ENCODE results near the gene AIFM3.
"Not testable (repeated sequence)": the region's sequence is repeated elsewhere in the genome, so short reads cannot be mapped to it uniquely, and the experiment has no call there.

AIFM3 gene

GRCh38 chr22:20942203-20942902 is 24.7 kb upstream of the AIFM3 start:
- H2AFZ ChIP-seq (ENCODE audit: low read length, unreplicated experiment); H3K36me3 ChIP-seq (ENCODE audit: insufficient read depth, low read length): not testable (repeated sequence)
- peaks cover 22% of the 10 kb centered on the region for H3K4me1 ChIP-seq (ENCODE audit: control insufficient read depth, insufficient read depth, low read length, unreplicated experiment)

GRCh38 chr22:20943104-20943933 is 23.7 kb upstream of the AIFM3 start:
- H3K27ac ChIP-seq (ENCODE audit: low read depth, low read length): no peak overlapping the region
- peaks cover 75% of the 10 kb centered on the region for H3K79me2 ChIP-seq (ENCODE audit: control insufficient read depth, insufficient read depth, low read length, unreplicated experiment)
- H3K4me1 ChIP-seq (ENCODE audit: control insufficient read depth, insufficient read depth, low read length, unreplicated experiment): peaks cover 22% of the 10 kb centered on the region
- H3K36me3 ChIP-seq (ENCODE audit: insufficient read depth, low read length): no peaks in the 10 kb centered on the region
- H3K4me3 ChIP-seq (ENCODE audit: low read depth, low read length): no peak overlapping the region
- no peak overlapping the region for H2AFZ ChIP-seq (ENCODE audit: low read length, unreplicated experiment)
- H3K27me3 ChIP-seq (ENCODE audit: insufficient read depth, low read length): no peaks in the 10 kb centered on the region

More at GRCh38 chr22:20942203-20942902, 24.7 kb upstream of the AIFM3 start:
- H3K79me2 ChIP-seq (ENCODE audit: control insufficient read depth, insufficient read depth, low read length, unreplicated experiment): peaks cover 76% of the 10 kb centered on the region
- not testable (repeated sequence) for H3K27ac ChIP-seq (ENCODE audit: low read depth, low read length); H3K27me3 ChIP-seq (ENCODE audit: insufficient read depth, low read length); H3K4me3 ChIP-seq (ENCODE audit: low read depth, low read length)

- Histone ChIP-seq H3K79me2 (ENCODE audit: control insufficient read depth, insufficient read depth, low read length, unreplicated experiment) (peaks cover 75% of the 10 kb centered on the region), H3K4me1 (ENCODE audit: control insufficient read depth, insufficient read depth, low read length, unreplicated experiment) (peaks cover 22% of the 10 kb centered on the region), H3K4me3 (ENCODE audit: low read depth, low read length) (no peak overlapping the region), H3K36me3 (ENCODE audit: insufficient read depth, low read length) (no peaks in the 10 kb centered on the region), H3K27me3 (ENCODE audit: insufficient read depth, low read length) (no peaks in the 10 kb centered on the region), H2AFZ (ENCODE audit: low read length, unreplicated experiment) (no peak overlapping the region), H3K27ac (ENCODE audit: low read depth, low read length) (no peak overlapping the region)
These were observed 23.0 kb upstream of the AIFM3 start for GRCh38 chr22:20944042-20944441.

GRCh38 chr22:20945578-20945934 is 21.5 kb upstream of the AIFM3 start:
- H3K27ac ChIP-seq (ENCODE audit: low read depth, low read length): peak overlapping the region; percentile 46; the same call in 1 of the 2 replicates
- no peak overlapping the region for H2AFZ ChIP-seq (ENCODE audit: low read length, unreplicated experiment)
- no peaks in the 10 kb centered on the region for H3K27me3 ChIP-seq (ENCODE audit: insufficient read depth, low read length)
- H3K4me1 ChIP-seq (ENCODE audit: control insufficient read depth, insufficient read depth, low read length, unreplicated experiment): peaks cover 21% of the 10 kb centered on the region
- H3K36me3 ChIP-seq (ENCODE audit: insufficient read depth, low read length): 0 out of 2 replicates have a peak, but pooled peaks cover 7% of the 10 kb centered on the region
- 0 out of 2 replicates have a peak overlapping the region, but pooled peaks have one; percentile 33 for H3K4me3 ChIP-seq (ENCODE audit: low read depth, low read length)
- H3K79me2 ChIP-seq (ENCODE audit: control insufficient read depth, insufficient read depth, low read length, unreplicated experiment): peaks cover 72% of the 10 kb centered on the region

- Histone ChIP-seq H3K4me3 (ENCODE audit: low read depth, low read length) (0 out of 2 replicates have a peak overlapping the region, but pooled peaks have one; percentile 33), H3K27me3 (ENCODE audit: insufficient read depth, low read length) (no peaks in the 10 kb centered on the region), H3K4me1 (ENCODE audit: control insufficient read depth, insufficient read depth, low read length, unreplicated experiment) (peaks cover 23% of the 10 kb centered on the region), H3K27ac (ENCODE audit: low read depth, low read length) (peak overlapping the region; percentile 46; the same call in 1 of the 2 replicates), H3K79me2 (ENCODE audit: control insufficient read depth, insufficient read depth, low read length, unreplicated experiment) (peaks cover 66% of the 10 kb centered on the region), H2AFZ (ENCODE audit: low read length, unreplicated experiment) (no peak overlapping the region), H3K36me3 (ENCODE audit: insufficient read depth, low read length) (0 out of 2 replicates have a peak, but pooled peaks cover 14% of the 10 kb centered on the region)
These were observed 20.7 kb upstream of the AIFM3 start for GRCh38 chr22:20946080-20946986.

GRCh38 chr22:20946991-20947390 is 20.1 kb upstream of the AIFM3 start:
- Histone ChIP-seq H3K27me3 (ENCODE audit: insufficient read depth, low read length) (no peaks in the 10 kb centered on the region), H2AFZ (ENCODE audit: low read length, unreplicated experiment) (no peak overlapping the region), H3K27ac (ENCODE audit: low read depth, low read length) (no peak overlapping the region), H3K4me3 (ENCODE audit: low read depth, low read length) (no peak overlapping the region), H3K36me3 (ENCODE audit: insufficient read depth, low read length) (0 out of 2 replicates have a peak, but pooled peaks cover 16% of the 10 kb centered on the region), H3K79me2 (ENCODE audit: control insufficient read depth, insufficient read depth, low read length, unreplicated experiment) (peaks cover 68% of the 10 kb centered on the region), H3K4me1 (ENCODE audit: control insufficient read depth, insufficient read depth, low read length, unreplicated experiment) (peaks cover 23% of the 10 kb centered on the region)

GRCh38 chr22:20948450-20948849 is 18.6 kb upstream of the AIFM3 start:
- Histone ChIP-seq H3K36me3 (ENCODE audit: insufficient read depth, low read length) (0 out of 2 replicates have a peak, but pooled peaks cover 16% of the 10 kb centered on the region), H3K4me3 (ENCODE audit: low read depth, low read length) (no peak overlapping the region), H2AFZ (ENCODE audit: low read length, unreplicated experiment) (no peak overlapping the region), H3K79me2 (ENCODE audit: control insufficient read depth, insufficient read depth, low read length, unreplicated experiment) (peaks cover 56% of the 10 kb centered on the region), H3K27ac (ENCODE audit: low read depth, low read length) (no peak overlapping the region), H3K27me3 (ENCODE audit: insufficient read depth, low read length) (no peaks in the 10 kb centered on the region), H3K4me1 (ENCODE audit: control insufficient read depth, insufficient read depth, low read length, unreplicated experiment) (peaks cover 23% of the 10 kb centered on the region)

- Histone ChIP-seq H3K27ac (ENCODE audit: low read depth, low read length) (no peak overlapping the region), H3K4me3 (ENCODE audit: low read depth, low read length) (no peak overlapping the region), H3K36me3 (ENCODE audit: insufficient read depth, low read length) (0 out of 2 replicates have a peak, but pooled peaks cover 16% of the 10 kb centered on the region), H3K79me2 (ENCODE audit: control insufficient read depth, insufficient read depth, low read length, unreplicated experiment) (peaks cover 52% of the 10 kb centered on the region), H2AFZ (ENCODE audit: low read length, unreplicated experiment) (no peak overlapping the region), H3K4me1 (ENCODE audit: control insufficient read depth, insufficient read depth, low read length, unreplicated experiment) (peaks cover 23% of the 10 kb centered on the region), H3K27me3 (ENCODE audit: insufficient read depth, low read length) (no peaks in the 10 kb centered on the region)
These were observed 18.1 kb upstream of the AIFM3 start for GRCh38 chr22:20948989-20949388.

- H3K27me3 ChIP-seq (ENCODE audit: insufficient read depth, low read length): no peaks in the 10 kb centered on the region
- H3K4me3 ChIP-seq (ENCODE audit: low read depth, low read length): no peak overlapping the region
- H3K79me2 ChIP-seq (ENCODE audit: control insufficient read depth, insufficient read depth, low read length, unreplicated experiment): peaks cover 49% of the 10 kb centered on the region
- no peak overlapping the region for H3K27ac ChIP-seq (ENCODE audit: low read depth, low read length)
- 0 out of 2 replicates have a peak, but pooled peaks cover 16% of the 10 kb centered on the region for H3K36me3 ChIP-seq (ENCODE audit: insufficient read depth, low read length)
- H3K4me1 ChIP-seq (ENCODE audit: control insufficient read depth, insufficient read depth, low read length, unreplicated experiment): peaks cover 23% of the 10 kb centered on the region
- no peak overlapping the region for H2AFZ ChIP-seq (ENCODE audit: low read length, unreplicated experiment)
These were observed 17.3 kb upstream of the AIFM3 start for GRCh38 chr22:20949698-20950183.
